ENCODE results near the gene DLEU7.

Gene DLEU7

DNA sequence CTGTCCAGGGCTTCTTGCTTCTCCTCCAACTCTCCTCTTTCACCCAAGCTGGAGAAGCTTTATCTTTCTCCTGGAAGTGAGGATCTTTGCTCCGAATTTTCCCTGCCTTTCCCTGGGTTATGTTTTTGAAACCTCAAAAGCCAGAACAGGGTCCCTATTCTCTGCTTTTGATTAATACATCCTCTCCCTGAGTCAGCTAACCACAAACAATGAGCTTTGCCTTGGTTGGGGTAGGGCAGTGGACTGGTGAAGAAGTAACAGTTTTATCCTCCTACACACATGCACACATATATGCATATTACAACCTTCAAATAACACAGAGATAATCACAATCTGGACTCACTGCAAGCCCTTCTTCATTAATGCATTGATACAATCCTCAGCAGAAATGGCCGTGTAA is 44.6 kb downstream of the DLEU7 start:
- Histone ChIP-seq H3K4me1 (peaks cover 4% of the 10 kb centered on the region; the same call in 1 of the 2 replicates), H3K4me3 (ENCODE audit: low read depth, low read length) (no peak overlapping the region), H3K27me3 (no peaks in the 10 kb centered on the region), H3K9me3 (no peaks in the 10 kb centered on the region), H3K36me3 (no peaks in the 10 kb centered on the region)
- TF ChIP-seq, protein P1, sequence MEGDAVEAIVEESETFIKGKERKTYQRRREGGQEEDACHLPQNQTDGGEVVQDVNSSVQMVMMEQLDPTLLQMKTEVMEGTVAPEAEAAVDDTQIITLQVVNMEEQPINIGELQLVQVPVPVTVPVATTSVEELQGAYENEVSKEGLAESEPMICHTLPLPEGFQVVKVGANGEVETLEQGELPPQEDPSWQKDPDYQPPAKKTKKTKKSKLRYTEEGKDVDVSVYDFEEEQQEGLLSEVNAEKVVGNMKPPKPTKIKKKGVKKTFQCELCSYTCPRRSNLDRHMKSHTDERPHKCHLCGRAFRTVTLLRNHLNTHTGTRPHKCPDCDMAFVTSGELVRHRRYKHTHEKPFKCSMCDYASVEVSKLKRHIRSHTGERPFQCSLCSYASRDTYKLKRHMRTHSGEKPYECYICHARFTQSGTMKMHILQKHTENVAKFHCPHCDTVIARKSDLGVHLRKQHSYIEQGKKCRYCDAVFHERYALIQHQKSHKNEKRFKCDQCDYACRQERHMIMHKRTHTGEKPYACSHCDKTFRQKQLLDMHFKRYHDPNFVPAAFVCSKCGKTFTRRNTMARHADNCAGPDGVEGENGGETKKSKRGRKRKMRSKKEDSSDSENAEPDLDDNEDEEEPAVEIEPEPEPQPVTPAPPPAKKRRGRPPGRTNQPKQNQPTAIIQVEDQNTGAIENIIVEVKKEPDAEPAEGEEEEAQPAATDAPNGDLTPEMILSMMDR (IDR thresholded peaks at IDR 0.05; ENCODE audit: low read depth, low read length), result no peak
- no peak for DNase-seq

DNA sequence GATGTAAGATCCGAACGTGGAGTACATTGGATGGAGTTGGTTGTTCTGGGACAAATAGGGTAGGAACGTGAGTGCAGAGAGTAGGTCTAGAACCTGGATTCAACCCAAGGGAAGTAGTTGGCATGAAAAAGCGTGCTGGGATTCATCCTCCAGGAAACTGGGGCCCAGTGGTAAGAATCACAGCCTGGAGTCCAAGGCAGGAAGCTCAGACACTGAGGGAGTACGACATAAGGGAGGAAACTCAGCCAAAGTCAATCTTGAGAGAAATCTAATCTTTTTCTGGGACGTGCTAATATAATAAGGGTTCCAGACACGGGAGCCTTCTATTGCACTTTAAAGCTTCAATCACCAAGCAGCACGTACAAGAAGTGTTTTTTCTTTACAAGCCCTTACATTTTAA is 46.4 kb downstream of the DLEU7 start:
- TF ChIP-seq, protein P1 (IDR thresholded peaks at IDR 0.05; ENCODE audit: low read depth, low read length), result no peak
- Histone ChIP-seq H3K36me3 (no peaks in the 10 kb centered on the region), H3K4me3 (ENCODE audit: low read depth, low read length) (no peak overlapping the region), H3K4me1 (peaks cover 4% of the 10 kb centered on the region; the same call in 1 of the 2 replicates), H3K9me3 (no peaks in the 10 kb centered on the region), H3K27me3 (no peaks in the 10 kb centered on the region)
- DNase-seq, result no peak

DNA sequence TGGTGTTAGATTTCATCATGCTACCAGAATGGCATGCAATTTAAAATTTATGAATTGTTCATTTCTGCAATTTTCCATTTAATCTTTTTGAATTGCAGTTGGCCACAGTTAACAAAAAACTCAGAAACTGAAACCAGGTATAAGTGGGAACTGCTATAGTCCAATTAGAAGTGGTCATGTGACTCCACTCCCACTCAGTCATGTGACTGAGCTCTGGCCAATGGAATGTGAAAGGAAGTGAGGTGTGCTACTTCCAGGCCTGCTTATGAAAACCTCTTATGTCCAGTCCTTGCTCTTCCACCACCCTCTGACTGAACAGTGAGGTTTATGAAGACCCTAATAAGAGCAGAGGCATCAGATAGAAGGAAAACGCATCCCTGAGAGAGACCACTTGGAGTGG is 47.0 kb downstream of the DLEU7 start:
- no peak for DNase-seq

DNA sequence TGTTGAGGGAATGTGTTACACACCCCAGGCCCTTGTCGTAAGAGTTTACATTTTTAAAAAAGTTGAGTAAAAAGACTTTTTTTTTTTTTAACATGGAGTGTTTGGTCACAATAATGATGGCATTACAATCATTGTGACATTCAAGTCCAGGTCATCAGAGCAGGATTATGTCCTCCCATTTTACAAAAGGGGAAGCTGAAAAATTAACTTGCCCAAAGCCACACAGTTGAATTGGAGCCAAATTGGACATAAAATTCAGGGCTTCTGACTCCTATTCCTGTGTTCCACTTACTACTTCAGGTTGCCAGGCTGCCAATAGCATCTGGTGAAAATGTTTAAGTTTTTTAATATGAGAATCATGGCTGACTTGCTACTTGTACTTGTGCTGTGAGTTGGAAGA is 49.3 kb downstream of the DLEU7 start:
- DNase-seq, result no peak

More for the DNA sequence above, 47.0 kb downstream of the DLEU7 start:
- Histone ChIP-seq H3K4me1 (peaks cover 4% of the 10 kb centered on the region; the same call in 1 of the 2 replicates), H3K27me3 (no peaks in the 10 kb centered on the region), H3K9me3 (no peaks in the 10 kb centered on the region), H3K36me3 (no peaks in the 10 kb centered on the region), H3K4me3 (ENCODE audit: low read depth, low read length) (no peak overlapping the region)
- TF ChIP-seq, protein P1 (IDR thresholded peaks at IDR 0.05; ENCODE audit: low read depth, low read length), result no peak

DNA sequence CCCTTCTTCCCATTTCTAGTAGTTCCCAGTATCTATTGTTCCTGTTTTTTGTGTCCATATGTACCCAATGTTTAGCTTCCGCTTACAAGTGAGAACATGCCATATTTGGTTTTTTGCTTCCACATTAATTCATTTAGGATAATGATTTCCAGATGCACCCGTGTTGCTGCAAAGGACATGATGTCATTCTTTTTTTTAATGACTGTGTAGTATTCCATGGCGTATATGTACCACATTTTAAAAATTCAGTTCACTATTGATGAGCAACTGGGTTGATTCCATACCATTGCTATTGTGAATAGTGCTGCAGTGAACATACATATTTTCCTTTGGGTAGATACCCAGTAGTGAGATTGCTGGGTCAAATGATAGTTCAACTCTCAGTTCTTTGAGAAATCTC is 50.5 kb downstream of the DLEU7 start:
- Histone ChIP-seq H3K9me3 (no peaks in the 10 kb centered on the region), H3K27me3 (no peaks in the 10 kb centered on the region), H3K4me3 (ENCODE audit: low read depth, low read length) (no peak overlapping the region), H3K36me3 (no peaks in the 10 kb centered on the region), H3K4me1 (no peaks in the 10 kb centered on the region)
- TF ChIP-seq, protein P1 (IDR thresholded peaks at IDR 0.05; ENCODE audit: low read depth, low read length), result no peak
- no peak for DNase-seq

More for the DNA sequence above, 49.3 kb downstream of the DLEU7 start:
- TF ChIP-seq, protein P1 (IDR thresholded peaks at IDR 0.05; ENCODE audit: low read depth, low read length), result no peak
- H3K27me3 ChIP-seq, result no peaks in the 10 kb centered on the region
- no peaks in the 10 kb centered on the region for H3K36me3 ChIP-seq
- H3K9me3 ChIP-seq, result no peaks in the 10 kb centered on the region
- H3K4me1 ChIP-seq, result no peaks in the 10 kb centered on the region
- H3K4me3 ChIP-seq (ENCODE audit: low read depth, low read length), result no peak overlapping the region

DNA sequence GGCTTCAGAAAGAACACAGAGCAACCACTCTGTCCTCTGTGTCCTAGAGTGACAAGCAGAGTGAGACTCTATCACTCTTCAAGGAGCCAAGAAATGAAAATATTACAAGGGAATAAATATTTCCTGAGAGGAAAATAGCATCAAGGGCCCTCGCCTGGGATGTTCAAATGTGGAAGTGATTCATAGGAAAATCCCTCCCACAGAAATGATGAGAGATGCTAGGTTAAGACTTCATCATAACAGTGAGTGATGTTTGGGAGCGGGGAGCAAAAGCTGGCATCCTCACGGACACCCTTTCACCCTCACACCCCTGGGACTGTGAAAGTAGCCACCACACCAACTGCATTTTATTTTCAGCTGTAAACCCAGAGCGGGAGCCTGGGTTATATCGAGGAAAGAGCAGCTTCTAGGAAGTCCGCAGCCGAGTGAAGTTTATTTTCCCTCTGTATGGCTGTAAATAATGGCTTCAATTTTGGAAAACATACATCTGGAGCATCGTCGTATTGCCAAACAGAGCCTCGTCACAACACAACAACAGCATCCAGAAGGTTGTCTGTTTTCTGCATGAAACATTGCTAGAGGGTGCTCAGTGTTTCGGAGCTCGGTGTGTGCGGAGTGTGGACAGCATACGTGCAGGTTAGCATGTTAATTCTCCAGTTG is 54.8 kb downstream of the DLEU7 start:
- Histone ChIP-seq H3K36me3 (no peaks in the 10 kb centered on the region), H3K9me3 (no peaks in the 10 kb centered on the region), H3K4me3 (ENCODE audit: low read depth, low read length) (no peak overlapping the region), H3K4me1 (no peaks in the 10 kb centered on the region), H3K27me3 (no peaks in the 10 kb centered on the region)
- no peak for DNase-seq
- TF ChIP-seq, protein P1 (IDR thresholded peaks at IDR 0.05; ENCODE audit: low read depth, low read length), result no peak

Measured in BE2C (cell line).